Natural killer cell (primary cell): ENCODE data around the gene NDST1. TPM values are rescaled to one million over a fixed set of nuclear protein-coding genes. Genes with fewer than 3 reads are reported as not detected.

Experiments
- ATAC-seq, 3 donors: fragments of 150-1000 bp in 2 of 3; fragments of 200-7000 bp in 1 of 3; cut with Tn5 transposase; 1 replicate in 1 of 3; 2 replicates in 2 of 3; pipeline ENCODE4 v1.10.0; 2021; ENCODE audit warnings: mild to moderate bottlenecking in 2 of 3, moderate library complexity in 2 of 3
- DNase-seq, 2 donors: peaks; one replicate each; pipeline versions ENCODE4 v3.0.0 to v3.0.0-alpha.2; 2013 to 2021; ENCODE audit warnings: mixed read lengths in 1 of 2
- H3K27ac ChIP-seq: one replicate; pipeline ENCODE4 v1.5.1; 2013; ENCODE audit warnings: mild to moderate bottlenecking, low read length
- H3K27me3 ChIP-seq: one replicate; pipeline ENCODE4 v1.6.1; 2013; ENCODE audit warnings: low read length; ENCODE audit not compliant: control insufficient read depth, insufficient read depth
- H3K36me3 ChIP-seq: one replicate; pipeline ENCODE4 v1.6.1; 2013; ENCODE audit warnings: low read length; ENCODE audit not compliant: control insufficient read depth, insufficient read depth
- H3K4me1 ChIP-seq: one replicate; pipeline ENCODE4 v1.6.1; 2013; ENCODE audit warnings: low read length; ENCODE audit not compliant: control insufficient read depth, insufficient read depth
- H3K4me3 ChIP-seq: one replicate; pipeline ENCODE4 v1.5.1; 2013; ENCODE audit warnings: low read length
- H3K9me3 ChIP-seq: one replicate; pipeline ENCODE4 v1.6.1; 2013; ENCODE audit warnings: low read length; ENCODE audit not compliant: control insufficient read depth, insufficient read depth
- H3K27ac Mint-ChIP-seq, 2 donors: one replicate each; pipeline ENCODE4 v1.8.0; 2022; ENCODE audit warnings: mild to moderate bottlenecking in 2 of 2, mixed read lengths in 2 of 2, moderate library complexity in 1 of 2
- H3K27me3 Mint-ChIP-seq, 2 donors: one replicate each; pipeline ENCODE4 v1.8.0; 2022; ENCODE audit warnings: low read depth in 2 of 2, mixed read lengths in 2 of 2
- H3K36me3 Mint-ChIP-seq: one replicate; pipeline ENCODE4 v1.8.0; 2022; ENCODE audit warnings: mixed read lengths
- H3K4me1 Mint-ChIP-seq, 2 donors: one replicate each; pipeline ENCODE4 v1.8.0; 2022; ENCODE audit warnings: mixed read lengths in 2 of 2
- H3K4me3 Mint-ChIP-seq: one replicate; pipeline ENCODE4 v1.8.0; 2022; ENCODE audit warnings: mild to moderate bottlenecking, moderate library complexity, mixed read lengths
- H3K9me3 Mint-ChIP-seq, 2 donors: one replicate each; pipeline ENCODE4 v1.8.0; 2022; ENCODE audit warnings: mixed read lengths in 2 of 2
- WGBS: methylation state at CpG from one replicate; pipeline ENCODE4 v1.1.7; 2013; ENCODE audit warnings: missing lambda C conversion rate; ENCODE audit not compliant: insufficient coverage; 5-methylcytosine and 5-hydroxymethylcytosine counted together
- intact Hi-C: fragments of 100-400 bp; cut with micrococcal nuclease; formaldehyde crosslinking; loops from one replicate; pipeline ENCODE4 v1.14.2; 2022
- total RNA-seq, 4 donors: library from RNA; stranded (reverse); fragments of 120-200 nt in 1 of 4; gene quantifications; one replicate each; pipeline versions ENCODE4 v1.2.3 to v1.2.4, GENCODE V29; 2013 to 2022
- TF ChIP-seq, protein P1 (sequence below): fragments of 200-600 bp; IDR thresholded peaks from one replicate; pipeline ENCODE4 v1.8.0; 2022; ENCODE audit warnings: antibody characterized with exemption

The NDST1 gene
- total RNA-seq, 3 donors from 2014 or later (not counting 1 experiment from before 2014, with no cell fraction given), result 2.8 to 12.3 (median 4.3) TPM

GRCh38 chr5:150500905-150501304 is 7.0 kb upstream of the NDST1 start:
- no peaks in the 10 kb centered on the region for H3K36me3 ChIP-seq
- ATAC-seq (no peak), DNase-seq (no peak)
- WGBS, result 95% methylated on average over 8 of the region's 8 CpGs
- no peaks in the 10 kb centered on the region for H3K27me3 ChIP-seq
- intact Hi-C loops, result no loop called here
- no peak overlapping the region for H3K4me3 Mint-ChIP-seq
- H3K36me3 Mint-ChIP-seq, result no peaks in the 10 kb centered on the region
- TF ChIP-seq, protein P1, sequence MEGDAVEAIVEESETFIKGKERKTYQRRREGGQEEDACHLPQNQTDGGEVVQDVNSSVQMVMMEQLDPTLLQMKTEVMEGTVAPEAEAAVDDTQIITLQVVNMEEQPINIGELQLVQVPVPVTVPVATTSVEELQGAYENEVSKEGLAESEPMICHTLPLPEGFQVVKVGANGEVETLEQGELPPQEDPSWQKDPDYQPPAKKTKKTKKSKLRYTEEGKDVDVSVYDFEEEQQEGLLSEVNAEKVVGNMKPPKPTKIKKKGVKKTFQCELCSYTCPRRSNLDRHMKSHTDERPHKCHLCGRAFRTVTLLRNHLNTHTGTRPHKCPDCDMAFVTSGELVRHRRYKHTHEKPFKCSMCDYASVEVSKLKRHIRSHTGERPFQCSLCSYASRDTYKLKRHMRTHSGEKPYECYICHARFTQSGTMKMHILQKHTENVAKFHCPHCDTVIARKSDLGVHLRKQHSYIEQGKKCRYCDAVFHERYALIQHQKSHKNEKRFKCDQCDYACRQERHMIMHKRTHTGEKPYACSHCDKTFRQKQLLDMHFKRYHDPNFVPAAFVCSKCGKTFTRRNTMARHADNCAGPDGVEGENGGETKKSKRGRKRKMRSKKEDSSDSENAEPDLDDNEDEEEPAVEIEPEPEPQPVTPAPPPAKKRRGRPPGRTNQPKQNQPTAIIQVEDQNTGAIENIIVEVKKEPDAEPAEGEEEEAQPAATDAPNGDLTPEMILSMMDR, result no peak
- H3K27me3 Mint-ChIP-seq, result no peaks in the 10 kb centered on the region
- H3K9me3 Mint-ChIP-seq, result no peaks in the 10 kb centered on the region
- H3K4me3 ChIP-seq, result no peak overlapping the region
- no peak overlapping the region for H3K27ac Mint-ChIP-seq
- no peak overlapping the region for H3K27ac ChIP-seq
- H3K4me1 Mint-ChIP-seq, result no peaks in the 10 kb centered on the region
- H3K9me3 ChIP-seq, result no peaks in the 10 kb centered on the region
- H3K4me1 ChIP-seq, result no peaks in the 10 kb centered on the region

DNA sequence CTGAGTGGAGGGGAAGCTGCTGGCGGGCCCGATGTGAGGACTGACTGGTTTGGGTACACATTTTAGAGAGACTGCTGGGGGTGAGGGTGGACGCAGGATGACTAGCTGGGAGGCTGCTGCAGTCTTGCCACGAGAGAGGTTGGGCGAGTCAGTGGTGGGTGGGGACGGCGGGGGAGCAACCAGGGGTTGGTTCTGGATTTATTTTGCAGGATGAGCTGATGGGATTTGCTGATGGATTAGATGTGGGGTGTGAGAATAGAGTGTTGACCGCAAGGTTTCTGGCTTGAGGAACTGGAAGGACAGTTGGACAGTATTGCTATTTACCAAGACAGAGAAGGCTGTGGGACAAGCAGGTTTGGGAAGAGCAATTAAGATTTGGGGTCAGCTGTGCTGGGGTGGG is 5.8 kb upstream of the NDST1 start:
- H3K27me3 Mint-ChIP-seq, result no peaks in the 10 kb centered on the region
- no peak overlapping the region for H3K4me3 Mint-ChIP-seq
- H3K27ac Mint-ChIP-seq, result no peak overlapping the region
- H3K27ac ChIP-seq, result no peak overlapping the region
- H3K4me1 ChIP-seq, result no peaks in the 10 kb centered on the region
- H3K4me3 ChIP-seq, result no peak overlapping the region
- intact Hi-C loops, result no loop called here
- WGBS, result 91% methylated on average over 8 of the region's 8 CpGs
- ATAC-seq (no peak), DNase-seq (no peak)
- H3K4me1 Mint-ChIP-seq, result no peaks in the 10 kb centered on the region
- H3K36me3 ChIP-seq, result no peaks in the 10 kb centered on the region
- H3K9me3 ChIP-seq, result no peaks in the 10 kb centered on the region
- H3K9me3 Mint-ChIP-seq, result no peaks in the 10 kb centered on the region
- H3K27me3 ChIP-seq, result no peaks in the 10 kb centered on the region
- H3K36me3 Mint-ChIP-seq, result no peaks in the 10 kb centered on the region
- TF ChIP-seq, protein P1, result no peak

DNA sequence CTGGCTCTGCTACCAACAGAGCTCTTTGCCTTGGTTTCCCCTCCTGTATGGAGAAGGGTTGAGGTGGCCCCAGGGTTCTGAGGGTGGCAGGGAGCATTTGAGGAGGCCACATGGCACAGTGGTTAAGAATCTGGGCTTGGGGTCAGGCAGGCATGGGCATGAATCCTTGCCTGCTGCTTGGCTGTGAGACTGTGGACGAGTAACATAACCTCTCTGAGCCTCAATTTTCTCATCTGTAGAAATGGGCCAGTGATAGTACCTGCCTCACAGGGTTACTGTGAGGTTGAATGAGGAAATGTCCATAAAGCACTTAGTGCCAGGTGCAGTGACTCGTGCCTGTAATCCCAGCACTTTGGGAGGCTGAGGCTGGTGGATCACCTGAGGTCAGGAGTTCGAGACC is 5.1 kb upstream of the NDST1 start:
- no peak for ATAC-seq
- Histone ChIP-seq H3K27me3 (no peaks in the 10 kb centered on the region), H3K27ac (no peak overlapping the region), H3K9me3 (no peaks in the 10 kb centered on the region), H3K4me3 (no peak overlapping the region), H3K36me3 (no peaks in the 10 kb centered on the region), H3K4me1 (no peaks in the 10 kb centered on the region)
- H3K36me3 Mint-ChIP-seq, result no peaks in the 10 kb centered on the region
- no peaks in the 10 kb centered on the region for H3K4me1 Mint-ChIP-seq
- 89% methylated on average over 3 of the region's 3 CpGs for WGBS
- TF ChIP-seq, protein P1, result no peak
- no peak for DNase-seq
- no peaks in the 10 kb centered on the region for H3K27me3 Mint-ChIP-seq
- no peaks in the 10 kb centered on the region for H3K9me3 Mint-ChIP-seq
- H3K27ac Mint-ChIP-seq, result no peak overlapping the region
- no peak overlapping the region for H3K4me3 Mint-ChIP-seq
- intact Hi-C loops, result no loop called here

GRCh38 chr5:150503386-150503785 is 4.5 kb upstream of the NDST1 start:
- Mint-ChIP-seq H3K9me3 (no peaks in the 10 kb centered on the region), H3K4me3 (no peak overlapping the region), H3K36me3 (no peaks in the 10 kb centered on the region), H3K27ac (no peak overlapping the region), H3K27me3 (no peaks in the 10 kb centered on the region), H3K4me1 (no peaks in the 10 kb centered on the region)
- H3K27me3 ChIP-seq, result no peaks in the 10 kb centered on the region
- no peaks in the 10 kb centered on the region for H3K36me3 ChIP-seq
- DNase-seq (no peak), ATAC-seq (no peak)
- no peak overlapping the region for H3K27ac ChIP-seq
- intact Hi-C loops, result no loop called here
- WGBS, result 93% methylated on average over 3 of the region's 4 CpGs
- H3K9me3 ChIP-seq, result no peaks in the 10 kb centered on the region
- no peak overlapping the region for H3K4me3 ChIP-seq
- no peaks in the 10 kb centered on the region for H3K4me1 ChIP-seq
- TF ChIP-seq, protein P1, result no peak
